Left colon (tissue), 2 donors: ENCODE results near the gene SFXN1. TPM values are rescaled to one million over a fixed set of nuclear protein-coding genes. Genes with fewer than 3 reads are reported as not detected.
A peak's percentile ranks its signal among the peaks of the same experiment; 100 is the strongest.
"Not testable (repeated sequence)": the region's sequence is repeated elsewhere in the genome, so short reads cannot be mapped to it uniquely, and the experiment has no call there.

Experiments used
- ATAC-seq: fragments of 200-7000 bp; cut with Tn5 transposase; one replicate; pipeline ENCODE4 v1.9.1; 2020; ENCODE audit warnings: mild to moderate bottlenecking, moderate library complexity
- DNase-seq, 2 donors: peaks; one replicate each; pipeline ENCODE4 v3.0.0-alpha.2; 2020
- intact Hi-C, 2 donors: fragments of 100-400 bp; cut with DNase I in 1 of 2; cut with micrococcal nuclease in 1 of 2; formaldehyde crosslinking; loops; one replicate each; pipeline versions ENCODE4 v1.11.2 to v1.14.0; 2022; cut with DNase I, micrococcal nuclease
- long read RNA-seq: library from polyadenylated mRNA; unstranded; transcript quantifications from one replicate; pipeline ENCODE4 v2.0.0, GENCODE V29; 2021
- total RNA-seq, 2 donors: library from RNA; stranded (reverse); fragmentation: NEBNext Ultra II Directional; extraction: Animal tissue kit (Norgen Biotek cat#: 25700); gene quantifications; one replicate each; pipeline ENCODE4 v1.2.1, GENCODE V29; 2021
- donor health status: DM: no; HTN: no; CAD: no.
- donor health status: DM: yes; HTN: yes; CAD: no.

SFXN1 gene
- 100 to 1,000 TPM in 1 of 2 donors, 10 to 100 TPM in 1; 82.8 to 113 TPM for total RNA-seq
- long read RNA-seq, full-length matches to known transcripts = 95 of 122 reads
- long read RNA-seq, partial matches to known transcripts = 4 of 122 reads
- long read RNA-seq, other reads (novel, unspliced or antisense) = 23 of 122 reads

DNA sequence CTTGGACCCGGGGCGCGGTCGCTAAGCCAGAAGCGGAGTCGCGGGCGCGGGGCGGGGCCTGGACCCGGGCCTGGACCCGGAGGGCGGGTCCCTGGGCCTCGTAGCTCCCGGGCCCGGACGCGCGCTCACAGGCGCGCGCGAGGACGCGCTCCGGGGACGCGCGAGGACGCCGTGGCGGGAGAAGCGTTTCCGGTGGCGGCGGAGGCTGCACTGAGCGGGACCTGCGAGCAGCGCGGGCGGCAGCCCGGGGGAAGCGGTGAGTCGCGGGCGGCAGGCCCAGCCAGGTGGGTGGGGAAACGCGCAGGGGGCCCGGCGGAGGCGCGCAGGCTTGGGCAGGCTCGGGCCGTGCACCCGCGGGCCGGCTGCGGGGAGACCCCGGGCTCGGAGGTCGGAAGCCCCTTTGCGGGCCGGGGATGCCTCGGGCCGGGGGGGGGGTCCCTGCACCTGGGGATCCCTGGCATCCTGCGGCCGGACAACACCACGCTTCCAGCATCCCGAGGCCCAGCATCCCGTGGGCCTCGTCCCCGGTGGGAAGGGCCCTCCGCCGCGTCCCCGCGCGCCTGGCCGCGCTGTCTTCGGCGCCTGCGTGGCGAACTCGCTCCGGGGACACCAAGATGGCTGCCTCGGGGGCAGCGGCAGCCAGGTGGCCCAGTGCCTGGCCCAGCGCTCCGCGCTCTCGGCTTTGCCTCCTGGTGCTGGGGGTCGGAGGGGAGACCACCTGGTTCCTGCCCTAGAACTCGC, at the start of gene SFXN1:
SFXN1 (plus strand) TSS at position 177 of the 741 bp plus-strand sequence. CDS start 13,544 bp downstream, outside the sequence.
- intact Hi-C loops = no loop called here
- ATAC-seq = peak; percentile 88
- peak; percentile 74 to 88 for DNase-seq

GRCh38 chr5:175434800-175435199, 43.6 kb upstream of the SFXN1 start:
- intact Hi-C loops = no loop called here
- ATAC-seq (no peak), DNase-seq (no peak)

- DNase-seq = no peak
- intact Hi-C loops = no loop called here
- ATAC-seq = no peak
Observed at GRCh38 chr5:175436359-175436758, 42.0 kb upstream of the SFXN1 start.

DNA sequence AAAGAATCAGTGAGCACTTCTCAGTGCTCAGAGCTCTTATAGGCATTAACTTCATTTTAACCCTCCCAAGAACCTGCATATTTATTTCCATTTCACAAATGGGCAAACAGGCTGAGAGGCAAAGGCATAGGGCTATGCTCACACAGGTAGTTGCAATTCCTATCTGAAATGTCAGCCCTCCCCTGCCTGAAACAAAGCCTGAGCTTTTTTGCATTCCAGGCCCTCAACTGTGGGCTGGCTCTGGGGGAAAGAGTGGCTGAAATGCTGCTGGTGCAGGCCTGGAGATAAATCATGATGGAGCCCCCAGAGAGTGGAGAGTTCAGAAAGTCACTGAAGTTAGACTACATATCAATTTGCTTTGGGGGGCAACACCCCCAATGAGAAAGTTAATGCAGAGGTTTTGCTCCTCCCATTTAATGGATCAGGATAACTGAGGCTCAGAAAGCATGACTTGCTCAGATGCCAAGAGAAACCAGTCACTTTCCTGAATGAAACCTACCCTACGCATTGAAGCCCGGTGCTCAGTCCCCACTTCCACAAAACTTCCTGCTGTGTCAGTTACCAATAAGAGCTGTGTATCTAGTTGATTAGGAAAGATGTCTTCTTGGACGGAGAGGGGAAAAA, 40.0 kb upstream of the SFXN1 start:
- no peak for DNase-seq
- intact Hi-C loops = no loop called here
- no peak for ATAC-seq

- DNase-seq (no peak), ATAC-seq (no peak)
- intact Hi-C loops = no loop called here
Observed at GRCh38 chr5:175443514-175444059, 34.8 kb upstream of the SFXN1 start.

DNA sequence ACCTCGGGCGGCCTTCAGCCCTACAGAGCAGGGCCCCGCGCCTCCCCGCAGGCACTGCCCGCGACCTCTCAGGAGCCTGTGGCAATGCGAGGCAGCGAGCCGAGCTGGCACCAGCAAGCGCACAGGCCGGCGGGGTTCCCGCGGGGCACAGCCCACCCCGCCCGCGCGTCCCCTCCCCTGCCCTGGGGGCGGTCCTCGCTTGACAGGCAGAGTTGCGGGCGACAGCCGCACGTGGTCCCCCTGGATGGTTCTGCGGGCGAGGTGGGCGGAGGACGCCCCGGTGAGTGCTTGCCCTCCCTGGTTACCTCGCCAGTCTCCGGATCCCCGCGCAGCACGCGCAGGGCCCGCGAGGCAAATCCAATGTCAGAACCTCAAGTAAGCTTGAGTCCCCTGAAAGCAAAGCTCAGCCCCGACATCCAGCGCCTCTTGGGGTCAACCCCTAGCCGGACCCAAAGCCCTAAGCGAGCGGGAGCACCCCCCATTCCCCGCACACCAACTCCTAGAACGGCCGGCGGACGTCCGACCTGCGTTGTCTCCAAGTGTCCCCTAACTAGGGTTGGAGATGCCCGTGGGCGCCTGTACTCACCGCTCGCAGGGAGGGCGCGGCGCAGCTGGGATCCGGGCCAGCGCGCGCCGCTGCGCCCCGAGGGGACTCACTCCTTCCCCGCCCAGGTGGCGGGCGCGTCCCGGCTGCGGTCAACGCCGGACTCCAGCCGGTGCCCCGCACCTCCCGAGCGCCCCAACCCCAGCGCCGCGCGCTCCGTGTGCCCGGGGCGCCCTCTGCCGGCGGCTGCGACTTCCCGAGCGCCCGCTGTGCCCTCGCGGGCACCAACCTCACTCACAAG, 34.1 kb upstream of the SFXN1 start, which contains the start of gene DRD1:
DRD1 (minus strand) TSS at position 123 of the 845 bp plus-strand sequence. CDS start 1,083 bp downstream, outside the sequence.
- intact Hi-C loops = no loop called here
- DNase-seq = peak in 1 of 2 donors; percentile 41
- ATAC-seq = peak; percentile 87

DNA sequence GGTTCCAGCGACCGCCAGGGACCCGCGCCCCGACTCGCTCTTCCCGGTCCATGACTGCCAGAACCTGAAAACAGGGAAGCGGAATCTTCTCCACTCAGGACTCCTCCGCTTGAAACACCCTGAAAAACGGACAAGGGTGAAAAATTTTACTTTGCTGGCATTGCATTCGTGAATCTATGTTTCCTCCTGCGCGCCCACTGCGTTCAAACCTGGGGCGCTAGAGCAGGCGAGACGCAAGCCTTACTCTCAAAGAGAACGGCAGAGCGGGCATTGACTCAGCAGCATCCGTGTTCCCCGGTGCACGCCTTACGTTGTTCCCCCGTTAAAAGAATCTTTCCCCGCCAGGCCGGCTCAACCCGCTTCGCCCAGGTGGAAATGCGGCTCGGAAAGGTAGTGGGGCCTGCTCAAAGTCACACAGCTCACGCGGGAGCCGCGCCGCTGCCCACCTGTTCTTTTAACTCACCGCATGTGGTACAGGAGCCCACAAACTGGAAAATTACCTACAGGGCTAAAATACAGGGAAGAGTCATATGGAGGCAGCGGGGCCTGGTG, 33.4 kb upstream of the SFXN1 start:
- intact Hi-C loops = loop anchor here in 1 of 2 donors (5.0 kb wide), 1 partner anchor 493 kb away; no protein-coding TSS in a partner anchor
- no peak for DNase-seq
- ATAC-seq = no peak

DNA sequence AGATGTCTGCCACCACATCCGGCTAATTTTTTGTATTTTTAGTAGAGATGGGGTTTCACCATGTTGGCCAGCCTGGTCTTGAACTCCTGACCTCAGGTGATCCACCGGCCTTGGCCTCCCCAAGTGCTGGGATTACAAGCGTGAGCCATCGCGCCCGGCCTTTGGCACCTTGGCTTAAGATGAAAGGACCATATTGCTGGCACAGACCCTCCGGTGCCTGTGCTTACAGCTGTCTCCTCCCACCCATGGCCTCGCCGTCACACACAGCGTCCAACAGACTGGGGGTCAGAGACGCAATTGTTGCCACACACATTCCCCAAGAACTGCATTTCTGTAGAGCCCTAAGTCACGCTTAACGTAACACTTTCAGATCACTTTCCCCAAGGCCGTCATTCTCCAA, 32.0 kb upstream of the SFXN1 start:
- intact Hi-C loops = loop anchor here in 1 of 2 donors (5.0 kb wide), 1 partner anchor 494 kb away; no protein-coding TSS in a partner anchor
- not testable (repeated sequence) for ATAC-seq, DNase-seq

DNA sequence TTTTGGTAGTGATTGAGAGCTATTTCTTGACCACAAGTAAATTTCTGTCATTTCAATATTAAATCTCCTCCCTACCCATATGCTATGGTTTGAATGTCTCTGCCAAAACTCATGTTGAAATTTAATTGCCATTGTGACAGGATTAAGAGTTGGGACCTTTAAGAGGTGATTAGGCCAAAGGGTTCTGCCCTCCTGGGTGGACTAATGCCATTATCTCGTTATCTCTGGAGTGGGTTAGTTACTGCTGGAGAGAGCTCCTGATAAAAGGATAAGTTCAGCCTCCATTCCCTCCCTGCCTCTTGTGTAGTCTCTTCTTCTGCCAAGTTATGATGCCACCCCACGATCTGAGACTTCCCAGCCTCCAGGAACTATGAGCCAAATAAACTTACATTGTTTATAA, 30.8 kb upstream of the SFXN1 start:
- intact Hi-C loops = loop anchor here in 1 of 2 donors (5.0 kb wide), 1 partner anchor 495 kb away; no protein-coding TSS in a partner anchor
- DNase-seq (no peak), ATAC-seq (no peak)

- ATAC-seq = no peak
- intact Hi-C loops = loop anchor here in 1 of 2 donors (5.0 kb wide), 1 partner anchor 496 kb away; no protein-coding TSS in a partner anchor
Observed at GRCh38 chr5:175448276-175448675, 30.1 kb upstream of the SFXN1 start.

DNA sequence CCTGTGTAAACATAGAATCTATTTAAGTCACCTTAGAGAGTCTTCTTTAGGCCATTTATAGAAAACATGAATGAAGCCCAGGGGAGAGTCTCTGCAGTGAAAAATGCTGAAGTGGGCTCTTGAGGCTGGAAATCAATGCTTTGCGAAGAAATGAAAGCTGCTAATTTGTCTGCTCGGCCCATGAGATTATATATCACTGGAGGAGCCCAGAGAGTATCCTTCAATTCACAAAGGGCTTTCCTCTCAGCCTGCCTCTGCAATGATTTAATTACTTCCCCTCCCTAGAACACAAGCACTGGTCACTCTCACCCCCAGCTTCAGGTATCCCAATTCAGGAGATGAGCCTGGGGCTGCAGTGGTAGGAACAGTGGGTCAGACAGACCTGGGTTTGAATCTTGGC, 26.2 kb upstream of the SFXN1 start:
- intact Hi-C loops = no loop called here
- ATAC-seq = no peak
- no peak for DNase-seq

More at GRCh38 chr5:175448276-175448675, 30.1 kb upstream of the SFXN1 start:
- DNase-seq = no peak

- ATAC-seq, DNase-seq, intact Hi-C loops: not testable (repeated sequence)
Observed at GRCh38 chr5:175454338-175454737, 24.0 kb upstream of the SFXN1 start.

DNA sequence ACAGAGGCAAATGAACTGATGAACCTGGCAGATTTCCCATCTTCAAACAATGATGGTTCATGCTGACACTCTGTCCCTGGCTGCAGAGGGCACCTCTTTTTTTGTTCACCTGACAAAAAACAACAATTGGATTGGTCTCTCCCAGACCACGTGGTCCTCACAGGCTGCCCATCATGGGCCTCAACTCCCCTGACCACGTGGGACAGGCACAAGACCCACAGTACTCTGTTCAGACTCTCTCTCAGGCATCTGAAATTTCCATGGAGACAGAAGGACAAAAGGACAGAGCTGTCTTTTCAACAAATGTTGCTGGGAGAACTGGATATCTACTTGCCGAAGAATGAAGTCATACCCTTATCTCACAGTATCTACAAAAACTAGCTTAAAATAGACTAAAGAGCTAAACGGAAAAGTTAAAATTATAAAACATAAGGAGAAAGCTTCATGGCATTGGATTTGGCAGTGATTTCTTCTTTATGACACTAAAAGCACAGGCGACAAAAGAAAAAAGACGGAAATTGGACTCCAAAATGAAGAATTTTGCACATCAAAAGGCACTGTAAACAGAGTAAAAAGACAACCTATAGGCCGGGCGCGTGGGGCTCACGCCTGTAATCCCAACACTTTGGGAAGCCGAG, 22.1 kb upstream of the SFXN1 start:
- intact Hi-C loops = no loop called here
- DNase-seq (no peak), ATAC-seq (no peak)

- intact Hi-C loops = no loop called here
Observed at GRCh38 chr5:175457466-175457865, 20.9 kb upstream of the SFXN1 start.

GRCh38 chr5:175460126-175460525, 18.2 kb upstream of the SFXN1 start:
- DNase-seq (no peak), ATAC-seq (peak; percentile 32)
- intact Hi-C loops = no loop called here

More at GRCh38 chr5:175457466-175457865, 20.9 kb upstream of the SFXN1 start:
- no peak for ATAC-seq
- no peak for DNase-seq

DNA sequence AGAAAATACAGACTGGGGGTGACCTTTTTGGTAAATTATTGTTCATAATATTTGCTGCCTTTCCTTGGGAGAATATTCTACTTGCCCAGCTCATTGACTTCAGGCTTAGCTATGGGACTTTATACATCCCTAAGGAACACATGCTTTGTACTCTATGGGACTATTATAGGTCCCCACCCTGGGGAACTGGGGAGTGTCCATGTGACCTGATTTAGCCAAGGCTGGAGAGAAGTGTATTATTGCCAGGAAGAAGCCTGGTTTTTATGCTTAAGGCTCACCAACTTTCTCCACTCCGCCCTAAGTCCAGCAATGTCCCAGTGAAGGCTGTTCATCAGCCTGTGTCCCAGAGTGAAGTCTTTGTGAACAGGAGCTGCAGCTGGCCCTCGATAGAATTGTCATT, 17.8 kb upstream of the SFXN1 start:
- intact Hi-C loops = no loop called here
- DNase-seq (no peak), ATAC-seq (peak; percentile 60)

- ATAC-seq (no peak), DNase-seq (no peak)
- intact Hi-C loops = no loop called here
Observed at GRCh38 chr5:175461370-175461769, 17.0 kb upstream of the SFXN1 start.

DNA sequence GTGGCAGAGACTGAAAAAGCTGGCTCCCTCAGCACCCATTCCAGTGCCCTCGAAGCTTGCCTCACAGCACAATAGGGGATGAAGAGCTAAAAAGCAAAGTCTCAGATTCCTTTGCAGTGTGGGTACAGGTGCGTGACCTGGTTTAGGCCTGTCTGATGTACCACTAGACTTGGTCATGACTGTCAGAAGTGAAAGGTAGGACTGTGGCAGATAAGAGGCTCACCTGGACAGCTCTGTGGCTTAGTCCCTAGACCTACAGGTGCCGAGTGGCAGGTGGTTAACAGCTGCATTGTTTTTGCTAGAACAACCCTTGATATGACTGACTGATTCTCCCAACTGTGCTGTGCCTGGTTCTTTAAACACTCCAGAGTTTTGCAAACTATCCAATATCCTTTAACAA, 14.7 kb upstream of the SFXN1 start:
- DNase-seq (no peak), ATAC-seq (peak; percentile 15)
- intact Hi-C loops = no loop called here
